IMR-90 (cell line): Measurements from ENCODE around the gene GPR142. TPM values are rescaled to one million over a fixed set of nuclear protein-coding genes. Genes with fewer than 3 reads are reported as not detected.

Experiments used
- ATAC-seq: fragments of 200-7000 bp; cut with Tn5 transposase; 2 replicates; pipeline ENCODE4 v1.9.1; 2020; ENCODE audit warnings: low read depth, mild to moderate bottlenecking, moderate library complexity
- BruUV-seq: library from RNA; stranded (reverse); fragments of 400-500 nt; replicated peaks from 2 replicates; lab custom pipeline; 2021; lab: Mats Ljungman, UMichigan
- CTCF ChIA-PET: fragments of 300-600 bp; formaldehyde crosslinking; extraction: SDS; loops from one replicate; lab custom pipeline; 2021; ENCODE audit warnings: antibody characterized with exemption; lab: Yijun Ruan, JAX
- POLR2A ChIA-PET: fragments of 300-600 bp; sonication (Branson Sonifier 250); formaldehyde crosslinking; loops from one replicate; lab custom pipeline; 2022; ENCODE audit warnings: antibody characterized with exemption; ENCODE audit not compliant: unreplicated experiment; lab: Charles Lee
- DNase-seq: peaks from one replicate; pipeline ENCODE4 v3.0.0; 2013
- H2AFZ ChIP-seq: replicated peaks from 2 replicates; pipeline ENCODE3; 2013; ENCODE audit warnings: low read length, mild to moderate bottlenecking; ENCODE audit not compliant: poor library complexity
- H2AK5ac ChIP-seq: 2 replicates; pipeline ENCODE4 v1.6.1; 2013; ENCODE audit warnings: low read depth, low read length, inconsistent platforms
- H2AK9ac ChIP-seq: replicated peaks from 2 replicates; pipeline ENCODE3; 2013; ENCODE audit warnings: mild to moderate bottlenecking, low read depth, low read length, moderate library complexity; ENCODE audit not compliant: poor library complexity
- H2BK120ac ChIP-seq: 2 replicates; pipeline ENCODE4 v1.6.1; 2013; ENCODE audit warnings: low read depth, low read length, inconsistent platforms
- H2BK15ac ChIP-seq: 3 replicates; pipeline ENCODE4 v1.6.1; 2013; ENCODE audit warnings: low read depth, low read length, inconsistent platforms
- H2BK20ac ChIP-seq: 2 replicates; pipeline ENCODE4 v1.6.1; 2013; ENCODE audit warnings: low read depth, mild to moderate bottlenecking, inconsistent platforms, low read length, moderate library complexity
- H2BK5ac ChIP-seq: 2 replicates; pipeline ENCODE4 v1.6.1; 2013; ENCODE audit warnings: mild to moderate bottlenecking, low read depth, low read length, inconsistent platforms; ENCODE audit not compliant: poor library complexity, severe bottlenecking
- H3K14ac ChIP-seq: replicated peaks from 2 replicates; pipeline ENCODE4 v1.6.1; 2013; ENCODE audit warnings: low read depth, low read length, inconsistent platforms
- H3K18ac ChIP-seq: 2 replicates; pipeline ENCODE4 v1.6.1; 2013; ENCODE audit warnings: low read depth, low read length, control low read depth
- H3K23ac ChIP-seq: 2 replicates; pipeline ENCODE4 v1.6.1; 2013; ENCODE audit warnings: low read depth, low read length, inconsistent platforms
- H3K27ac ChIP-seq: 2 replicates; pipeline ENCODE4 v1.5.1; 2013; ENCODE audit warnings: mild to moderate bottlenecking, control low read depth, low read length; ENCODE audit not compliant: insufficient read depth
- H3K27me3 ChIP-seq: 2 replicates; pipeline ENCODE4 v1.6.1; 2013; ENCODE audit warnings: low read length; ENCODE audit not compliant: control insufficient read depth, insufficient read depth
- H3K36me3 ChIP-seq: 2 replicates; pipeline ENCODE4 v1.6.1; 2013; ENCODE audit warnings: low read length, mixed read lengths; ENCODE audit not compliant: control insufficient read depth, insufficient read depth
- H3K4ac ChIP-seq: 2 replicates; pipeline ENCODE4 v1.6.1; 2013; ENCODE audit warnings: low read depth, low read length, inconsistent platforms
- H3K4me1 ChIP-seq: 2 replicates; pipeline ENCODE4 v1.6.1; 2013; ENCODE audit warnings: low read length, mixed read lengths; ENCODE audit not compliant: control insufficient read depth, insufficient read depth
- H3K4me2 ChIP-seq: 2 replicates; pipeline ENCODE4 v1.6.1; 2013; ENCODE audit warnings: low read depth, mild to moderate bottlenecking, control low read depth, low read length, moderate library complexity
- H3K4me3 ChIP-seq: 2 replicates; pipeline ENCODE4 v1.5.1; 2013; ENCODE audit warnings: low read depth, mild to moderate bottlenecking, control low read depth, low read length, moderate library complexity; ENCODE audit not compliant: insufficient read depth
- H3K56ac ChIP-seq: 2 replicates; pipeline ENCODE4 v1.6.1; 2013; ENCODE audit warnings: low read length, inconsistent platforms; ENCODE audit not compliant: insufficient read depth; ENCODE audit errors: extremely low read depth
- H3K79me1 ChIP-seq, 2 experiments: 2 replicates each; pipeline ENCODE4 v1.6.1; 2013; ENCODE audit warnings: low read length in 2 of 2, inconsistent platforms in 1 of 2, low read depth in 1 of 2
- H3K9ac ChIP-seq: 2 replicates; pipeline ENCODE4 v1.6.1; 2013; ENCODE audit warnings: low read depth, low read length, control low read depth
- H3K9me1 ChIP-seq: 2 replicates; pipeline ENCODE4 v1.6.1; 2013; ENCODE audit warnings: low read length, inconsistent platforms; ENCODE audit not compliant: insufficient read depth
- H3K9me3 ChIP-seq: 2 replicates; pipeline ENCODE4 v1.6.1; 2013; ENCODE audit warnings: low read length; ENCODE audit not compliant: control insufficient read depth, insufficient read depth
- H4K20me1 ChIP-seq: 2 replicates; pipeline ENCODE4 v1.6.1; 2013; ENCODE audit warnings: low read length, inconsistent platforms; ENCODE audit not compliant: insufficient read depth
- H4K5ac ChIP-seq: 2 replicates; pipeline ENCODE4 v1.6.1; 2013; ENCODE audit warnings: mild to moderate bottlenecking, low read depth, low read length, control low read depth
- H4K8ac ChIP-seq, 2 experiments: 2 replicates each; pipeline ENCODE4 v1.6.1; 2013; ENCODE audit warnings: low read depth in 2 of 2, low read length in 2 of 2, control low read depth in 1 of 2, inconsistent platforms in 1 of 2
- H4K91ac ChIP-seq: 2 replicates; pipeline ENCODE4 v1.6.1; 2013; ENCODE audit warnings: low read depth, low read length, inconsistent platforms; ENCODE audit not compliant: insufficient read depth
- BHLHE40 ChIP-seq: fragments of 150-350 bp; IDR thresholded peaks from 2 replicates; pipeline ENCODE4 v1.6.1; 2016; ENCODE audit warnings: mild to moderate bottlenecking, low read depth, low read length
- CHD1 ChIP-seq: IDR thresholded peaks from 2 replicates; pipeline ENCODE4 v1.6.1; 2012; ENCODE audit warnings: low read depth, low read length, improper control_type of control experiment
- CTCF ChIP-seq: conservative IDR thresholded peaks from 2 replicates; pipeline ENCODE4 v1.5.1; 2012; ENCODE audit warnings: mild to moderate bottlenecking, low read depth, low read length, improper control_type of control experiment
- FOS ChIP-seq: fragments of 150-350 bp; IDR thresholded peaks from 2 replicates; pipeline ENCODE4 v1.6.1; 2016; ENCODE audit warnings: low read depth, low read length
- MAZ ChIP-seq: IDR thresholded peaks from 2 replicates; pipeline ENCODE4 v1.6.1; 2012; ENCODE audit warnings: low read depth, mild to moderate bottlenecking, low read length, improper control_type of control experiment, moderate library complexity, borderline replicate concordance
- MXI1 ChIP-seq: IDR thresholded peaks from 2 replicates; pipeline ENCODE4 v1.6.1; 2012; ENCODE audit warnings: low read depth, mild to moderate bottlenecking, low read length, moderate library complexity, borderline replicate concordance
- NFE2L2 ChIP-seq: fragments of 150-350 bp; IDR thresholded peaks from 2 replicates; pipeline ENCODE4 v1.6.1; 2016; ENCODE audit warnings: low read depth, mild to moderate bottlenecking, low read length
- POLR2A ChIP-seq: IDR thresholded peaks from 2 replicates; pipeline ENCODE4 v1.6.1; 2012; ENCODE audit warnings: mild to moderate bottlenecking, low read depth, low read length
- RFX5 ChIP-seq: IDR thresholded peaks from 2 replicates; pipeline ENCODE4 v1.8.0; 2012; ENCODE audit warnings: low read depth, mild to moderate bottlenecking, low read length, moderate library complexity
- SMC3 ChIP-seq: fragments of 150-350 bp; IDR thresholded peaks from 2 replicates; pipeline ENCODE4 v1.6.1; 2016; ENCODE audit warnings: low read depth, mild to moderate bottlenecking, antibody characterized with exemption, low read length, moderate library complexity
- WGBS, 2 experiments: methylation state at CpG; one replicate each; pipeline versions ENCODE4 v1.1.5 to v1.1.7; 2013; ENCODE audit warnings: missing lambda C conversion rate in 2 of 2; ENCODE audit not compliant: insufficient read length in 1 of 2; ENCODE audit errors: extremely low coverage in 2 of 2; 5-methylcytosine and 5-hydroxymethylcytosine counted together
- dilution Hi-C: fragments of 300-500 bp; cut with HindIII; formaldehyde crosslinking; loops from one replicate; pipeline ENCODE4 v1.14.3; 2018; ENCODE audit warnings: low sequenced_read_pairs; ENCODE audit not compliant: unreplicated experiment
- in situ Hi-C: fragments of 300-500 bp; cut with MboI; formaldehyde crosslinking; loops from 3 replicates; pipeline ENCODE4 v1.14.3; 2019; ENCODE audit warnings: low sequenced_read_pairs, inconsistent platforms, mixed read lengths
- intact Hi-C: fragments of 100-400 bp; cut with micrococcal nuclease; formaldehyde crosslinking; loops from 2 replicates; pipeline ENCODE4 v1.10.0; 2022
- polyA plus RNA-seq, 3 experiments: library from polyadenylated mRNA; depleted of rRNA; stranded (reverse); fragments of >200 nt; gene quantifications; 2 replicates each; pipeline ENCODE4 v1.2.3, GENCODE V29; 2012; ENCODE audit warnings: low replicate concordance in 1 of 3
- total RNA-seq: library from RNA; depleted of rRNA; stranded (reverse); fragments of >200 nt; gene quantifications from 2 replicates; pipeline ENCODE4 v1.2.3, GENCODE V29; 2012

GPR142 gene
- total and polyA plus RNA-seq, 2 of the 4 experiments (the other 2 are of a cell fraction), result not detected

GRCh38 chr17:74336307-74336706 lies 31.0 kb upstream of the GPR142 start:
- ChIA-PET CTCF (no interaction called here), POLR2A (no interaction called here)
- 83% methylated on average over 1 of the region's 7 CpGs; no CpG with 5 or more reads in 1 of the 2 experiments for WGBS, 2 experiments
- in situ Hi-C loops (no loop called here), intact Hi-C loops (no loop called here), dilution Hi-C loops (no loop called here)
- Histone ChIP-seq H3K4ac (no peak overlapping the region), H3K27me3 (no peaks in the 10 kb centered on the region), H3K18ac (no peak overlapping the region), H2AK5ac (no peak overlapping the region), H4K20me1 (no peaks in the 10 kb centered on the region), H3K4me3 (no peak overlapping the region), H3K4me2 (no peak overlapping the region), H2BK15ac (no peak overlapping the region), H4K5ac (no peak overlapping the region), H2AK9ac (no peak overlapping the region), H2BK5ac (no peak overlapping the region), H2BK20ac (no peak overlapping the region), H3K9me3 (no peaks in the 10 kb centered on the region), H2BK120ac (no peak overlapping the region), H4K91ac (no peak overlapping the region), H4K8ac (no peak overlapping the region), H3K9me1 (no peaks in the 10 kb centered on the region), H3K36me3 (no peaks in the 10 kb centered on the region), H3K79me1 (no peaks in the 10 kb centered on the region), H3K4me1 (no peaks in the 10 kb centered on the region), H3K56ac (no peak overlapping the region), H2AFZ (no peak overlapping the region), H3K9ac (no peak overlapping the region), H3K23ac (no peak overlapping the region), H3K14ac (no peak overlapping the region), H3K27ac (no peak overlapping the region)
- ATAC-seq (no peak), DNase-seq (no peak)
- no TSS peak for BruUV-seq
- TF ChIP-seq NFE2L2, result no peak
- TF ChIP-seq MAZ, result no peak
- no peak for TF ChIP-seq RFX5
- no peak for TF ChIP-seq MXI1
- no peak for TF ChIP-seq FOS
- no peak for TF ChIP-seq POLR2A
- TF ChIP-seq CTCF, result no peak
- no peak for TF ChIP-seq CHD1
- no peak for TF ChIP-seq SMC3
- no peak for TF ChIP-seq BHLHE40
